Measurements from ENCODE around the gene PRDM16. TPM values are rescaled to one million over a fixed set of nuclear protein-coding genes. Genes with fewer than 3 reads are reported as not detected.

Gene PRDM16
- total RNA-seq, 2 experiments from 2014 or later = not detected

DNA sequence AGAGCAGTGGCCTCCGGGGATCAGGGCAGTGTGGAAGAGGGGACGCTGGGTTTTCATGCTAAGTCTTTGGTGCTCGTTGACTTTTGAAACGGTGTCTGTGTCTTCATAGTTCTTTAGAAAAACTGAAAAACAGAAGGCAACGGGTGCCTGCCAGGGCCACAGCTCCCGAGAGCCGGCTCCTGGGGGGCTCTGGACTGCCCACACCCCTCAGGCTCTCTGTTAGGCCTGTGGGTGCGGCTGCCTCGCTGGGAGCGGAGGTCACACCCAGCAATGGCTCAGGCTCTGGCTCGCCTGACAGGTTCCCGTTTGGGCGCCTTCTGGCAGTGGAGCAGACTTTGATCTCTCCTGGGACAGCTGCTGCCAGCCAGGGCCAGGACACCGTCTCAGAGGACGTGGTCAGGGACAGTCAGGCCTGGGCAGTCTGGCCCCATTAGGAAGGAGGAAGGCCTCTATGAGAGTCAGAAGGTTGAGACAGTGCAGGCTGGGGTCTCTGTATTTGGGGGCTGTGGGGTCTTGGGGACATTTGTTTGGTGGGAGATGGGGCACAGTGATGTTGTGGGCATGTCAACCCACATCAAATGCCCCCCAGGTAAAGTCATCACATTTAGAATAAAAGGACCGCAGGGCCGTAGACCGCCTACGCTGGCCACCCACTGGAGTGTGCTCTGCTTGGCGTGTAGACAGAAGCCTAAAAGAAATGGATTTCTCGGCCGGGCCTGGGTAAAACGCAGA, 391.1 kb downstream of the PRDM16 start:
- intact Hi-C loops (cut with micrococcal nuclease; ENCODE audit: unreplicated experiment) = no loop called here
- no peaks in the 10 kb centered on the region for H3K9me2 ChIP-seq (ENCODE audit: insufficient read depth, low read length)
- H3K4me2 ChIP-seq (ENCODE audit: low read length) = no peak overlapping the region
- ChIA-PET CTCF (ENCODE audit: unreplicated experiment) (no interaction called here), POLR2A (no interaction called here)
- no peaks in the 10 kb centered on the region for H3K36me3 ChIP-seq (ENCODE audit: insufficient read depth, low read length)
- no peaks in the 10 kb centered on the region for H3K4me1 ChIP-seq (ENCODE audit: insufficient read depth, low read length, poor library complexity, severe bottlenecking)
- H3K4me3 ChIP-seq (ENCODE audit: low read depth, low read length, poor library complexity, severe bottlenecking) = no peak overlapping the region
- BruUV-seq (replicated peaks) = no TSS peak
- no peak overlapping the region for H2AFZ ChIP-seq (ENCODE audit: low read length)
- H3K79me2 ChIP-seq (ENCODE audit: insufficient read depth, low read depth, low read length) = no peaks in the 10 kb centered on the region
- no peak for DNase-seq (ENCODE audit: low spot score)
- TF ChIP-seq, protein P1, sequence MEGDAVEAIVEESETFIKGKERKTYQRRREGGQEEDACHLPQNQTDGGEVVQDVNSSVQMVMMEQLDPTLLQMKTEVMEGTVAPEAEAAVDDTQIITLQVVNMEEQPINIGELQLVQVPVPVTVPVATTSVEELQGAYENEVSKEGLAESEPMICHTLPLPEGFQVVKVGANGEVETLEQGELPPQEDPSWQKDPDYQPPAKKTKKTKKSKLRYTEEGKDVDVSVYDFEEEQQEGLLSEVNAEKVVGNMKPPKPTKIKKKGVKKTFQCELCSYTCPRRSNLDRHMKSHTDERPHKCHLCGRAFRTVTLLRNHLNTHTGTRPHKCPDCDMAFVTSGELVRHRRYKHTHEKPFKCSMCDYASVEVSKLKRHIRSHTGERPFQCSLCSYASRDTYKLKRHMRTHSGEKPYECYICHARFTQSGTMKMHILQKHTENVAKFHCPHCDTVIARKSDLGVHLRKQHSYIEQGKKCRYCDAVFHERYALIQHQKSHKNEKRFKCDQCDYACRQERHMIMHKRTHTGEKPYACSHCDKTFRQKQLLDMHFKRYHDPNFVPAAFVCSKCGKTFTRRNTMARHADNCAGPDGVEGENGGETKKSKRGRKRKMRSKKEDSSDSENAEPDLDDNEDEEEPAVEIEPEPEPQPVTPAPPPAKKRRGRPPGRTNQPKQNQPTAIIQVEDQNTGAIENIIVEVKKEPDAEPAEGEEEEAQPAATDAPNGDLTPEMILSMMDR (conservative IDR thresholded peaks at IDR 0.05; ENCODE audit: low read length) = no peak
- no peak for TF ChIP-seq EZH2phosphoT487 (IDR thresholded peaks at IDR 0.05; ENCODE audit: borderline replicate concordance, low read depth, low read length)
- H3K27ac ChIP-seq (ENCODE audit: low read depth, low read length, poor library complexity, severe bottlenecking) = no peak overlapping the region
- H4K20me1 ChIP-seq (ENCODE audit: insufficient read depth, low read length) = no peaks in the 10 kb centered on the region
- no peaks in the 10 kb centered on the region for H3K9me3 ChIP-seq (ENCODE audit: low read length)

DNA sequence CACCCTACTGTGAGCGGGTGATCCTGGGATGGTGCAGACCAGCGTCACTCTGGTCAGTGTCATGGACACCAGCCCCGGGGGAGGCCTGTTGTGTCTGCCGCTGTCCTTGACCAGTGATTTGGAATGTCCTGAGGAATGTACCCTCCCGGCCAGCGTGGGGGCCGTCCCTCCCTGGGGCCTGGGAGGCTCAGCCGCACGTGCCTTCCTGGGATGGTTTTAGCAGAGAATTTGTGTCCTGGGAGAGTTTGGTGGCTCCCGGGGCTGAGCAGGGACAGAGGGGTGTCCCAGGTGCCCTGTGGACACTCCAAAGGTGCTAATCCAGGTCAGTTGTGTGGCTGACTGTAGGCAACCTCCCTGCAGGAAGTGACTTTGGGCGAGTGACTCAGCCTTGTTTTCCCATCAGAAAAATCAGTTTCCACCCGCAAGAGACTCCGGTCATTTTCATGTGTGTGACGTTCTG, 391.7 kb downstream of the PRDM16 start:
- H3K4me2 ChIP-seq (ENCODE audit: low read length) = no peak overlapping the region
- intact Hi-C loops (cut with micrococcal nuclease; ENCODE audit: unreplicated experiment) = no loop called here
- POLR2A ChIA-PET = no interaction called here

More for the DNA sequence above, 391.7 kb downstream of the PRDM16 start:
- H3K27ac ChIP-seq (ENCODE audit: low read depth, low read length, poor library complexity, severe bottlenecking) = no peak overlapping the region
- no peaks in the 10 kb centered on the region for H3K9me3 ChIP-seq (ENCODE audit: low read length)
- H3K4me3 ChIP-seq (ENCODE audit: low read depth, low read length, poor library complexity, severe bottlenecking) = no peak overlapping the region
- H3K4me1 ChIP-seq (ENCODE audit: insufficient read depth, low read length, poor library complexity, severe bottlenecking) = no peaks in the 10 kb centered on the region
- no peak overlapping the region for H2AFZ ChIP-seq (ENCODE audit: low read length)
- TF ChIP-seq, protein P1 (conservative IDR thresholded peaks at IDR 0.05; ENCODE audit: low read length) = no peak
- no peak for TF ChIP-seq EZH2phosphoT487 (IDR thresholded peaks at IDR 0.05; ENCODE audit: borderline replicate concordance, low read depth, low read length)
- no peaks in the 10 kb centered on the region for H3K36me3 ChIP-seq (ENCODE audit: insufficient read depth, low read length)
- no peaks in the 10 kb centered on the region for H3K9me2 ChIP-seq (ENCODE audit: insufficient read depth, low read length)
- no TSS peak for BruUV-seq (replicated peaks)
- DNase-seq (ENCODE audit: low spot score) = no peak
- H4K20me1 ChIP-seq (ENCODE audit: insufficient read depth, low read length) = no peaks in the 10 kb centered on the region
- H3K79me2 ChIP-seq (ENCODE audit: insufficient read depth, low read depth, low read length) = no peaks in the 10 kb centered on the region
- CTCF ChIA-PET (ENCODE audit: unreplicated experiment) = no interaction called here
